Kidney (tissue), 14 donors: Measurements from ENCODE around the gene CXCL12. TPM values are rescaled to one million over a fixed set of nuclear protein-coding genes. Genes with fewer than 3 reads are reported as not detected.

Experiments
- DNase-seq, 5 donors: peaks; one replicate each; pipeline ENCODE4 v3.0.0-alpha.2; 2013 to 2020
- FAIRE-seq: peaks from 2 replicates; lab custom pipeline; 2012; peaks lifted over from hg19 to GRCh38; lab: Jason Lieb, UNC
- H3K27ac ChIP-seq, 2 donors: one replicate each; pipeline ENCODE4 v1.7.0; 2013; ENCODE audit warnings: low read depth in 2 of 2, low read length in 2 of 2, inconsistent platforms in 1 of 2
- H3K27me3 ChIP-seq: one replicate; pipeline ENCODE4 v1.7.1; 2013; ENCODE audit warnings: low read length, inconsistent platforms; ENCODE audit not compliant: control insufficient read depth, insufficient read depth
- H3K36me3 ChIP-seq, 3 donors: one replicate each; pipeline versions ENCODE4 v1.7.0 to v1.7.1; 2013; ENCODE audit warnings: low read length in 3 of 3, control low read depth in 1 of 3, inconsistent platforms in 1 of 3; ENCODE audit not compliant: insufficient read depth in 3 of 3, control insufficient read depth in 2 of 3
- H3K4me1 ChIP-seq, 3 donors: one replicate each; pipeline versions ENCODE4 v1.7.0 to v1.7.1; 2013; ENCODE audit warnings: low read length in 3 of 3, inconsistent platforms in 1 of 3, low read depth in 1 of 3; ENCODE audit not compliant: control insufficient read depth in 2 of 3, insufficient read depth in 2 of 3
- H3K4me3 ChIP-seq, 3 donors: one replicate each; pipeline versions ENCODE4 v1.7.0 to v1.8.1; 2013; ENCODE audit warnings: low read length in 3 of 3, control low read depth in 1 of 3, inconsistent platforms in 1 of 3
- H3K9ac ChIP-seq, 3 donors: one replicate each; pipeline versions ENCODE4 v1.7.0 to v1.7.1; 2013; ENCODE audit warnings: low read length in 3 of 3, control low read depth in 1 of 3, inconsistent platforms in 1 of 3
- H3K9me3 ChIP-seq, 3 donors: one replicate each; pipeline versions ENCODE4 v1.7.0 to v1.7.1; 2013; ENCODE audit warnings: low read length in 3 of 3, control low read depth in 1 of 3, inconsistent platforms in 1 of 3; ENCODE audit not compliant: control insufficient read depth in 2 of 3, insufficient read depth in 1 of 3
- intact Hi-C: fragments of 100-400 bp; cut with DNase I; formaldehyde crosslinking; loops from one replicate; pipeline ENCODE4 v1.11.1; 2022
- polyA plus RNA-seq: library from polyadenylated mRNA; stranded (reverse); fragments of 350-450 nt; fragmentation: Illumina TruSeq; extraction: RNeasy Lipid Tissue Mini Kit (QIAGEN cat#74804); gene quantifications from one replicate; pipeline ENCODE4 v1.2.3, GENCODE V29; 2014; ENCODE audit warnings: low read depth, low replicate concordance; ENCODE audit not compliant: insufficient read depth
- total RNA-seq: library from RNA; stranded (reverse); fragmentation: NEBNext Ultra II Directional; extraction: Animal tissue kit (Norgen Biotek cat#: 25700); gene quantifications from one replicate; pipeline ENCODE4 v1.2.1, GENCODE V29; 2021
- TF ChIP-seq, protein P1 (sequence below): IDR thresholded peaks from 3 replicates; pipeline ENCODE4 v1.5.1; 2012; ENCODE audit warnings: mild to moderate bottlenecking, moderate library complexity, borderline replicate concordance; ENCODE audit not compliant: insufficient read depth; ENCODE audit errors: extremely low read depth
- donor health status: control.
- donor health status: control.
- donor health status: control.
- donor health status: control.
- donor health status: control.
- donor health status: DM: yes; HTN: yes; CAD: no.
- donor health status: Normal renal cell carcinoma (clear cell type).

Gene CXCL12
- total and polyA plus RNA-seq, 2 donors from 2014 or later, result 99.5 to 111 TPM

DNA sequence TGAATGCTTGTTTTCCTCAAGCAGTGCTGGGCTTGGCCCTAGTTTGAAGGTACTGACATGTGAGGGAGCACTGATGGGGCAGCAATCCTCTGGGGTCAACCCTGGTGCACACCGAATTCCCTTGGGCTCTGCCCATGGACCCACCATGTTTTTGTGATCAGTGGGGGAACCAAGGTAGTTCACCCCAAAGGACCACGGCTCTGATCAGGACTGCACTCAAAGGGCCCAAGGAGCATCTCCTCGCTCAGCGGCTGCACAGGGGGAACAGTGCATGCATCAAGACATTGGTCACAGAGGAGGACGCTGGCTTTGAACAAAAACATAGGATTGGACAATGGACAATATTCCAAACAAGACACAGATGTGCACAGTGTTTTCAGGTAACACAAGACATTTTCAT lies 12.7 kb downstream of the CXCL12 start:
- Histone ChIP-seq H3K9me3 (no peaks in the 10 kb centered on the region), H3K9ac (no peak overlapping the region), H3K36me3 (peaks cover 0 to 6% (median 4%) of the 10 kb centered on the region in 3 donors), H3K27me3 (no peaks in the 10 kb centered on the region), H3K27ac (no peak overlapping the region), H3K4me3 (no peak overlapping the region), H3K4me1 (no peaks in the 10 kb centered on the region)
- intact Hi-C loops, result no loop called here
- TF ChIP-seq, protein P1, sequence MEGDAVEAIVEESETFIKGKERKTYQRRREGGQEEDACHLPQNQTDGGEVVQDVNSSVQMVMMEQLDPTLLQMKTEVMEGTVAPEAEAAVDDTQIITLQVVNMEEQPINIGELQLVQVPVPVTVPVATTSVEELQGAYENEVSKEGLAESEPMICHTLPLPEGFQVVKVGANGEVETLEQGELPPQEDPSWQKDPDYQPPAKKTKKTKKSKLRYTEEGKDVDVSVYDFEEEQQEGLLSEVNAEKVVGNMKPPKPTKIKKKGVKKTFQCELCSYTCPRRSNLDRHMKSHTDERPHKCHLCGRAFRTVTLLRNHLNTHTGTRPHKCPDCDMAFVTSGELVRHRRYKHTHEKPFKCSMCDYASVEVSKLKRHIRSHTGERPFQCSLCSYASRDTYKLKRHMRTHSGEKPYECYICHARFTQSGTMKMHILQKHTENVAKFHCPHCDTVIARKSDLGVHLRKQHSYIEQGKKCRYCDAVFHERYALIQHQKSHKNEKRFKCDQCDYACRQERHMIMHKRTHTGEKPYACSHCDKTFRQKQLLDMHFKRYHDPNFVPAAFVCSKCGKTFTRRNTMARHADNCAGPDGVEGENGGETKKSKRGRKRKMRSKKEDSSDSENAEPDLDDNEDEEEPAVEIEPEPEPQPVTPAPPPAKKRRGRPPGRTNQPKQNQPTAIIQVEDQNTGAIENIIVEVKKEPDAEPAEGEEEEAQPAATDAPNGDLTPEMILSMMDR, result no peak
- DNase-seq (no peak), FAIRE-seq (no peak)

DNA sequence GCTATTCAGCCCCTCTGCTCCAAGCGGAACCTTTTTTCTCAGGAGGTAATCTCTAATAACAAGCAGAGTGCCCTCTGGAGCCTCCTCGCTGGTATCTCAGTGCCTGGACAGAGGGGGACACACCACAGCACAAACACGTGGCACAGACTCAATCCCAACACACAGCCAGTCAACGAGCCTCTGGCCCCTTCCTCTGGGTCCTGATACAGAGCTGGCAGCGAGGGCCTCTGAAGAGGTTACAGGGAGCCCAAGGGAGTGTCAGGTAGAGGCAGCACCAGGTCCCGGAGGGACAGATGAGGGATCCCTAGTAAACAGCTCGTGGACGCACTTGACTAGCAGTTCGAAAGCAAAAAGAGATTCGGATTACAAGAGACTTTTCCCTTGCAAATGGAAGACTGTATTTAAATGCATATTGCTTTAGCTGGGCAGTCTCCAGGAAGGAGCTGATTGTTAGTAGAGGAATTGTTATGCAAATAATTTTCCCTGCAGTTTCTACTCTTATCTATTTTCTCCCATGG lies 14.1 kb downstream of the CXCL12 start:
- H3K27ac ChIP-seq, result no peak overlapping the region
- FAIRE-seq (no peak), DNase-seq (no peak)
- no peaks in the 10 kb centered on the region for H3K4me1 ChIP-seq
- H3K27me3 ChIP-seq, result no peaks in the 10 kb centered on the region
- no peak overlapping the region for H3K4me3 ChIP-seq
- no peak overlapping the region for H3K9ac ChIP-seq
- intact Hi-C loops, result no loop called here
- TF ChIP-seq, protein P1, result no peak
- H3K36me3 ChIP-seq, result peaks cover 0 to 4% (median 2%) of the 10 kb centered on the region in 3 donors
- no peaks in the 10 kb centered on the region for H3K9me3 ChIP-seq

DNA sequence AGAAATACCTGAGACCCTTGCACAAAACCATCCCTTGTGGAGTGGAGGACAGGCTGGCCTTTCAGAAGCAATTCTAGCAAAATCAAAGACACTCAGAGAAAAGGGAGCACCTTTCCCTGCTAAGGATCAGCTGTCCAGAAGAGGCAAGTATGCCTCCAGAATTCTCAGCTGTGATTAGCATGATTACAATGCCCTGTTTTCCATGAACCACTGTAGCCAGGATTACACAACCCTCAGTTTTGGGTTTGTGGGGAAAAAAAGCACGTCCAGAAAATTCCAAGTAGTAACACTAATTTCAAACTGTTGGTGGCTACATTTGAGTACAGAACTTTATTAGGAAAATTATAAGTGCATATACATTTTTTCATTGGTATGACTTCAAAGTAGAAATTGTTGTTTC lies 15.0 kb downstream of the CXCL12 start:
- Histone ChIP-seq H3K27me3 (no peaks in the 10 kb centered on the region), H3K4me1 (no peaks in the 10 kb centered on the region), H3K9me3 (no peaks in the 10 kb centered on the region), H3K27ac (no peak overlapping the region), H3K36me3 (peaks cover 0 to 4% (median 2%) of the 10 kb centered on the region in 3 donors), H3K9ac (no peak overlapping the region), H3K4me3 (no peak overlapping the region)
- no peak for DNase-seq
- intact Hi-C loops, result no loop called here
- TF ChIP-seq, protein P1, result no peak
- FAIRE-seq, result no peak

DNA sequence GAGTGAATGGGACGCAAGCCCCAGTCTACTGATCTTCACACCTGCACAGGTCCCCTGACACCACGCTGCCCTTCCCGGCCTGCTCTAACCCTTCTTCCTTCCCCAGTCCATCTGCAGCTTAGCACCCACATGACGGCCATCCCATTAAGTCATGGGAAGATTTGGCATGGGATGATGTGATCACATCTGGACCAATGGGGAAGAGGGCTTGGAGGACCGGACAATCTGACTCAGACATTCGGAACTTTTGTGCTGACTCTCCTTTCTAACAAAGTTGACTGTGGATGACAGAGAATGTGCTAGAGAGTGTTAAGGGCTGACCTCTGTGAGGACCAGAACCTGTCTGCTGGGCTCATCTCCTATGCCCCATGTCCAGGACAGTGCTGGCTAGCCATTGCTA lies 15.6 kb downstream of the CXCL12 start:
- intact Hi-C loops, result no loop called here
- FAIRE-seq (no peak), DNase-seq (peak in 1 of 5 donors; percentile 28)
- Histone ChIP-seq H3K4me1 (no peaks in the 10 kb centered on the region), H3K27me3 (no peaks in the 10 kb centered on the region), H3K9me3 (no peaks in the 10 kb centered on the region), H3K36me3 (peaks cover 0 to 4% (median 2%) of the 10 kb centered on the region in 3 donors), H3K9ac (no peak overlapping the region), H3K4me3 (no peak overlapping the region), H3K27ac (no peak overlapping the region)
- TF ChIP-seq, protein P1, result no peak
